Hematopoietic multipotent progenitor cell treated with erythropoietin and hydrocortisone succinate and interleukin-3 and kit ligand, for 15 days (in vitro differentiated cells): Measurements from ENCODE around the gene AKAP13.
A peak's percentile ranks its signal among the peaks of the same experiment; 100 is the strongest.
"Not testable (repeated sequence)": the region's sequence is repeated elsewhere in the genome, so short reads cannot be mapped to it uniquely, and the experiment has no call there.

ENCODE experiments used
- DNase-seq: peaks from one replicate; pipeline ENCODE4 v3.0.0-alpha.2; 2015; ENCODE audit warnings: low spot score

The AKAP13 gene

GRCh38 chr15:85576392-85576791 lies 196.0 kb downstream of the AKAP13 start:
- no peak for DNase-seq

DNA sequence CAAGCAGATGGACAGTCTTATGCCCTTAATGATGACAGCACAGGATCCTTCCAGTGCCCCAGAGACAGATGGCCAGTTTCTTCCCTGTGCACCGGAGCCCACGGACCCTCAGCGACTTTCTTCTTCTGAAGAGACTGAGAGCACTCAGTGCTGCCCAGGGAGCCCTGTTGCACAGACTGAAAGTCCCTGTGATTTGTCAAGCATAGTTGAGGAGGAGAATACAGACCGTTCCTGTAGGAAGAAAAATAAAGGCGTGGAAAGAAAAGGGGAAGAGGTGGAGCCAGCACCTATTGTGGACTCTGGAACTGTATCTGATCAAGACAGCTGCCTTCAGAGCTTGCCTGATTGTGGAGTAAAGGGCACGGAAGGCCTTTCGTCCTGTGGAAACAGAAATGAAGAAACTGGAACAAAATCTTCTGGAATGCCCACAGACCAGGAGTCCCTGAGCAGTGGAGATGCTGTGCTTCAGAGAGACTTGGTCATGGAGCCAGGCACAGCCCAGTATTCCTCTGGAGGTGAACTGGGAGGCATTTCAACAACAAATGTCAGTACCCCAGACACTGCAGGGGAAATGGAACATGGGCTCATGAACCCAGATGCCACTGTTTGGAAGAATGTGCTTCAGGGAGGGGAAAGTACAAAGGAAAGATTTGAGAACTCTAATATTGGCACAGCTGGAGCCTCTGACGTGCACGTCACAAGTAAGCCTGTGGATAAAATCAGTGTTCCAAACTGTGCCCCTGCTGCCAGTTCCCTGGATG lies 198.7 kb downstream of the AKAP13 start:
- DNase-seq = no peak

DNA sequence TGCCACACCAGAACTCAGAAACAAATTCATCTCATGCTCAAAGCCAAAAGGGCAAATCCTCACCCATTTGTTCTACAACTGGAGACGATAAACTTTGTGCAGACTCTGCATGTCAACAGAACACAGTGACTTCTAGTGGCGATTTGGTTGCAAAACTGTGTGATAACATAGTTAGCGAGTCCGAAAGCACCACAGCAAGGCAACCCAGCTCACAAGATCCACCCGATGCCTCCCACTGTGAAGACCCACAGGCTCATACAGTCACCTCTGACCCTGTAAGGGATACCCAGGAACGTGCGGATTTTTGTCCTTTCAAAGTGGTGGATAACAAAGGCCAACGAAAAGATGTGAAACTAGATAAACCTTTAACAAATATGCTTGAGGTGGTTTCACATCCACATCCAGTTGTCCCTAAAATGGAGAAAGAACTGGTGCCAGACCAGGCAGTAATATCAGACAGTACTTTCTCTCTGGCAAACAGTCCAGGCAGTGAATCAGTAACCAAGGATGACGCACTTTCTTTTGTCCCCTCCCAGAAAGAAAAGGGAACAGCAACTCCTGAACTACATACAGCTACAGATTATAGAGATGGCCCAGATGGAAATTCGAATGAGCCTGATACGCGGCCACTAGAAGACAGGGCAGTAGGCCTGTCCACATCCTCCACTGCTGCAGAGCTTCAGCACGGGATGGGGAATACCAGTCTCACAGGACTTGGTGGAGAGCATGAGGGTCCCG lies 199.7 kb downstream of the AKAP13 start:
- no peak for DNase-seq

DNA sequence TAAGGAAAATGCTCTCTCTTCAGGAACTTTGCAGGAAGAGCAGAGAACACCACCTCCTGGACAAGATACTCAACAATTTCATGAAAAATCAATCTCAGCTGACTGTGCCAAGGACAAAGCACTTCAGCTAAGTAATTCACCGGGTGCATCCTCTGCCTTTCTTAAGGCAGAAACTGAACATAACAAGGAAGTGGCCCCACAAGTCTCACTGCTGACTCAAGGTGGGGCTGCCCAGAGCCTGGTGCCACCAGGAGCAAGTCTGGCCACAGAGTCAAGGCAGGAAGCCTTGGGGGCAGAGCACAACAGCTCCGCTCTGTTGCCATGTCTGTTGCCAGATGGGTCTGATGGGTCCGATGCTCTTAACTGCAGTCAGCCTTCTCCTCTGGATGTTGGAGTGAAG lies 200.5 kb downstream of the AKAP13 start:
- DNase-seq = no peak

DNA sequence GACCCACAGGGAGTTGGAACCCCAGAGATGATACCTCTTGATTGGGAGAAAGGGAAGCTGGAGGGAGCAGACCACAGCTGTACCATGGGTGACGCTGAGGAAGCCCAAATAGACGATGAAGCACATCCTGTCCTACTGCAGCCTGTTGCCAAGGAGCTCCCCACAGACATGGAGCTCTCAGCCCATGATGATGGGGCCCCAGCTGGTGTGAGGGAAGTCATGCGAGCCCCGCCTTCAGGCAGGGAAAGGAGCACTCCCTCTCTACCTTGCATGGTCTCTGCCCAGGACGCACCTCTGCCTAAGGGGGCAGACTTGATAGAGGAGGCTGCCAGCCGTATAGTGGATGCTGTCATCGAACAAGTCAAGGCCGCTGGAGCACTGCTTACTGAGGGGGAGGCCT lies 201.1 kb downstream of the AKAP13 start:
- no peak for DNase-seq

- peak; percentile 86 for DNase-seq
Measured at GRCh38 chr15:85582131-85583079, 202.0 kb downstream of the AKAP13 start.

DNA sequence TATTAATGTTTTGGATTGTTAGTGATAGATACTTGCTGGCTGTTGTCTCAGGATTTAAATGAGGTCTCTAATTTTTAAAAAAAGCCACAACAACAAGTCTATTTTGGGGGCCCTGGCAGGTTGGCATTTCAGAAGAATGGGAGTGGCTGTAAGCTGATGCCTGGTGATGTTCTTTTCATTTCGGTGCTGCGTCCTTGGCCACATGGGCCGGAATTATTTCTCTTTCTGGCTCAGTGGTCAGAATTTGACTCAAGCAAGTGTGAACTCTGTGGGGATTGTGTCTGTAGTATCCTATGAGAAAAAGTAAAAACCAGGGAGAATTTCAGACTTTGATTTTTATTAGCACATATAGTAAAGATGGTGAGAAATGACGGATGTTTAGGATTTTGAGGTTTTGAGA lies 203.0 kb downstream of the AKAP13 start:
- DNase-seq = peak; percentile 36

DNA sequence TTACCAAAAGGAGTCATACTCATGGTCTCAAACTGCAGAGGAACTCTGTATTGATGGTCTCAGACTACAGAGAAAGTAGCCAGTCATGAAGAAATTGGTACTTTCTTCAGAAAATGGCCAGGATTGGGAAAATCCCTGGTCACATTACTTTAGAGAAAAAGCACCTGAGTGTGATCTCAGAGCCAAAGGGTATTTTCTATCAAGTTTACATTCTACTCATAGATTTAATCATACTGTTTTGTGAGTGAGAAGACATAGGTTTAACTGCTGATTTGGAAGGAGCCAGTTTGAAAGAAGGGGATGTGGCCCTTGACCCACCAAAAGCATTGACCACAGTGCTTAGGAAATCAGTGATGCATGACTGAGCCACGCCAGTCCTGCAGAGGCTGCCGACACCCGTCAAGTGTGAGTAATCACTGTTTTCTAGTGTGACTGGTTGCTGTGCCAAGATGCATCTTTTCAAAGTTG lies 203.6 kb downstream of the AKAP13 start:
- no peak for DNase-seq

DNA sequence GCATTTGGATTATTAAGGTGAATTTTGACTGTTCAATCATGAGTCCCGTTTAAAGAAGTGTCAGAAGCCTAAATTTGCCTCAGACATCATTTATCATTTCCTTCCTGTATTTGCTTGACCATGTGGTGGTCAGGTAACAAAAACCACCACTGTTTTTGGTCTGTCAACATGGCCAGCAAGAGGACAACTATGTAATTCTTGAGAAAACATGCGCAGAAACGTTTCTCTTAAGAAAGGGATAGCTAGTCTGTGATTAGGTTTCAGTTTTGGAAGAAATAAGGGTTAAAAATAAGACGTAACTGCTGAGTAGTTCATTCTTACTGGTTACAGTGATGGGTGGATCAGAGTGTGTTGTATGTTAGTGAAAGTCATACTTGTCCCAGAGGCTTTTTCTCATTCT lies 204.5 kb downstream of the AKAP13 start:
- DNase-seq = no peak

GRCh38 chr15:85586196-85586595 lies 205.8 kb downstream of the AKAP13 start:
- DNase-seq = not testable (repeated sequence)

- no peak for DNase-seq
Measured at GRCh38 chr15:85587707-85588411, 207.5 kb downstream of the AKAP13 start.

DNA sequence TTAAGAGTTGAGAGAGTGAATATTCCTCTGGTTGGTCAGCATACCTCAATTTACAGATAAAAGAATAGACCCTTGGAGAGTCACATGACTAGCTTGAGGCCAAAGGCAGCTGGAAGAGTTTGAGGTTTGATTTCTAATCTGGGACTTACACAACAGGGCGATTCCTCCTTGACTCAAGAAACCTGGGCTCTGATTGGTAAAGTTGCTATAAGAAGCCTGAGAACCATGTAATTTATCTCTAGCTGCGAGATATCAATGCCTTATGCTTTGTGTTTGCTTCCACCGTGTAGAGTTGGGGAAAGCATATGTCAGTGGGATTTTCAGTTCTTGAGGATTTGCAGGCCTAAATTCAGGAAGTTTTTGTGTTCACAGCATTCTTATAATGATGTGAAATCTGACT lies 208.3 kb downstream of the AKAP13 start:
- no peak for DNase-seq

GRCh38 chr15:85589851-85590250 lies 209.4 kb downstream of the AKAP13 start:
- no peak for DNase-seq

GRCh38 chr15:85591622-85592021 lies 211.2 kb downstream of the AKAP13 start:
- no peak for DNase-seq

- no peak for DNase-seq
Measured at GRCh38 chr15:85592148-85592547, 211.7 kb downstream of the AKAP13 start.

GRCh38 chr15:85593809-85594445 lies 213.5 kb downstream of the AKAP13 start:
- no peak for DNase-seq

- no peak for DNase-seq
Measured at GRCh38 chr15:85595804-85596536, 215.6 kb downstream of the AKAP13 start.

DNA sequence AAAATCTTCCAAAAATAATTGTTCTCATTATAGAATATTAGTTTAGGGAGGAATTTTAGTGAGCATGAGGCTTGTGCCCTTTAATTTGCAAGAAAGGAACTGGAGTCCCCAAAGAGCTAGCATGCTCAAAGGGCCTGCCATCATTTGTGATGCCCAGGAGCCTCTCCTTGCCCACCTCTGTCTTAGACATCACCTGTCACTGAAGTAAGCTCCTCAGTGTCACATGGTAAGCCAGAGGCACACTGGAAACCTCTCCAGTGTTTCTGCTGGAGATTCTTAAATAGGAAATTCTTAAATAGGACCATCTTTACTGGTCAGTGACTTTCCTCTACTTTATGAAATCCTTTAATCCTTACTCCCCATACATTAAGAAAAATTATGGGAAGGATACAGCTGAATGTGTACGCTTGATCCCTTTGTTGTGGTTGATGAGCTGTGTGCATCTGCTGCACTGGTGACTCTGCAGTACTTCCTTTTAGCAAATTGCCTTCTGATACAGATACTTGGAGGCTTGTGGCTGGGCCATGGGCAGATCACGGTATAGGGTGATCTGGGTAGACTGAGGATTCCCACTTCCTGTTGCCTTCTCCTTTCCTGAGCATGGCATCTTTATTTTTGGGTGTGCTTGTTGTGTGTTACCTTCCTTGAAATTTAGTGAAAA lies 216.9 kb downstream of the AKAP13 start:
- DNase-seq = no peak

- DNase-seq = no peak
Measured at GRCh38 chr15:85598219-85598618, 217.8 kb downstream of the AKAP13 start.
